Astrocyte of the cerebellum (primary cell): ENCODE results near the gene ASPHD1.
"Not testable (repeated sequence)": the region's sequence is repeated elsewhere in the genome, so short reads cannot be mapped to it uniquely, and the experiment has no call there.

Experiments used
- DNase-seq: peaks from one replicate; pipeline ENCODE4 v3.0.0-alpha.2; 2011; ENCODE audit warnings: low read depth
- H3K4me3 ChIP-seq: 2 replicates; pipeline ENCODE4 v1.5.1; 2011; ENCODE audit warnings: mild to moderate bottlenecking, low read depth, low read length, moderate library complexity
- CTCF ChIP-seq: IDR thresholded peaks from 2 replicates; pipeline ENCODE4 v1.5.1; 2012; ENCODE audit warnings: low read length, low read depth, moderate library complexity, mild to moderate bottlenecking; ENCODE audit errors: missing control alignments
- in situ Hi-C: cut with HindIII; loops from 2 replicates; pipeline ENCODE4 v1.10.0; 2017; ENCODE audit warnings: low sequenced_read_pairs

Gene ASPHD1

GRCh38 chr16:29868396-29869009, 31.8 kb upstream of the ASPHD1 start:
- H3K4me3 ChIP-seq = no peak overlapping the region
- in situ Hi-C loops = no loop called here
- no peak for DNase-seq
- TF ChIP-seq CTCF = no peak

GRCh38 chr16:29869067-29869466, 31.2 kb upstream of the ASPHD1 start:
- H3K4me3 ChIP-seq, in situ Hi-C loops, DNase-seq: not testable (repeated sequence)

- in situ Hi-C loops = no loop called here
- no peak overlapping the region for H3K4me3 ChIP-seq
- no peak for TF ChIP-seq CTCF
- DNase-seq = no peak
These were observed 28.3 kb upstream of the ASPHD1 start for GRCh38 chr16:29871822-29872546.

GRCh38 chr16:29873319-29873718, 27.0 kb upstream of the ASPHD1 start:
- no peak overlapping the region for H3K4me3 ChIP-seq
- in situ Hi-C loops = no loop called here
- TF ChIP-seq CTCF = no peak
- no peak for DNase-seq

GRCh38 chr16:29875206-29875605, 25.1 kb upstream of the ASPHD1 start:
- in situ Hi-C loops = no loop called here
- TF ChIP-seq CTCF = no peak
- H3K4me3 ChIP-seq = no peak overlapping the region
- DNase-seq = no peak

GRCh38 chr16:29876217-29876593, 24.1 kb upstream of the ASPHD1 start:
- in situ Hi-C loops = no loop called here
- TF ChIP-seq CTCF = no peak
- H3K4me3 ChIP-seq = peak overlapping the region; percentile 14
- no peak for DNase-seq

- peak overlapping the region; percentile 14 for H3K4me3 ChIP-seq
- TF ChIP-seq CTCF = no peak
- in situ Hi-C loops = no loop called here
- no peak for DNase-seq
These were observed 23.6 kb upstream of the ASPHD1 start for GRCh38 chr16:29876594-29877249.
